ENCODE results near the gene TAS2R16.

TAS2R16 gene

GRCh38 chr7:122995600-122995999, at the start of gene TAS2R16:
Gene TAS2R16 (minus strand): TSS chr7:122995700. CDS start chr7:122995634, 66 bp downstream.
- DNase-seq, result no peak

GRCh38 chr7:123043642-123044041, 48.1 kb upstream of the TAS2R16 start:
- no peak for DNase-seq

GRCh38 chr7:123041101-123041500, 45.6 kb upstream of the TAS2R16 start:
- no peak for DNase-seq

GRCh38 chr7:123039269-123039668, 43.8 kb upstream of the TAS2R16 start:
- DNase-seq, result no peak

- no peak for DNase-seq
These were observed 38.6 kb upstream of the TAS2R16 start for GRCh38 chr7:123034106-123034505.

GRCh38 chr7:123030631-123031030, 35.1 kb upstream of the TAS2R16 start:
- no peak for DNase-seq

GRCh38 chr7:123028339-123028738, 32.8 kb upstream of the TAS2R16 start:
- no peak for DNase-seq

- DNase-seq, result no peak
These were observed 30.8 kb upstream of the TAS2R16 start for GRCh38 chr7:123026251-123026650.

GRCh38 chr7:123024989-123025758, 29.7 kb upstream of the TAS2R16 start:
- no peak for DNase-seq

GRCh38 chr7:123023126-123023525, 27.6 kb upstream of the TAS2R16 start:
- no peak for DNase-seq

GRCh38 chr7:123022576-123022975, 27.1 kb upstream of the TAS2R16 start:
- no peak for DNase-seq

GRCh38 chr7:123012435-123012834, 16.9 kb upstream of the TAS2R16 start:
- DNase-seq, result no peak

- DNase-seq, result no peak
These were observed 16.4 kb upstream of the TAS2R16 start for GRCh38 chr7:123011766-123012369.

GRCh38 chr7:123004931-123005330, 9.4 kb upstream of the TAS2R16 start:
- DNase-seq, result no peak

- no peak for DNase-seq
These were observed 8.1 kb upstream of the TAS2R16 start for GRCh38 chr7:123003539-123004126.

- no peak for DNase-seq
These were observed 5.9 kb downstream of the TAS2R16 start for GRCh38 chr7:122989577-122989976.

- DNase-seq, result no peak
These were observed 6.5 kb downstream of the TAS2R16 start for GRCh38 chr7:122989041-122989440.

- DNase-seq, result no peak
These were observed 7.2 kb downstream of the TAS2R16 start for GRCh38 chr7:122988333-122988732.

GRCh38 chr7:122987463-122987862, 8.0 kb downstream of the TAS2R16 start:
- no peak for DNase-seq

GRCh38 chr7:122984021-122984420, 11.5 kb downstream of the TAS2R16 start:
- no peak for DNase-seq

GRCh38 chr7:122983261-122983660, 12.2 kb downstream of the TAS2R16 start:
- DNase-seq, result no peak

- DNase-seq, result no peak
These were observed 20.2 kb downstream of the TAS2R16 start for GRCh38 chr7:122975341-122975740.

- DNase-seq, result no peak
These were observed 21.3 kb downstream of the TAS2R16 start for GRCh38 chr7:122974229-122974628.

GRCh38 chr7:122972056-122972455, 23.4 kb downstream of the TAS2R16 start:
- DNase-seq, result no peak
